Left ventricle myocardium inferior (tissue), 1 donor: ENCODE data around the gene GNB1L. TPM values are rescaled to one million over a fixed set of nuclear protein-coding genes. Genes with fewer than 3 reads are reported as not detected.

Experiments
- DNase-seq: peaks from one replicate; pipeline ENCODE4 v3.0.0-alpha.2; 2020
- H3K27ac ChIP-seq: fragments of 200-600 bp; replicated peaks from 2 replicates; pipeline ENCODE4 v1.8.0; 2021
- H3K27me3 ChIP-seq: fragments of 200-600 bp; 2 replicates; pipeline ENCODE4 v1.8.0; 2021; ENCODE audit warnings: low read depth
- H3K36me3 ChIP-seq: fragments of 200-600 bp; 2 replicates; pipeline ENCODE4 v1.8.0; 2021
- H3K4me1 ChIP-seq: fragments of 200-600 bp; 2 replicates; pipeline ENCODE4 v1.8.0; 2021
- H3K4me3 ChIP-seq: fragments of 200-600 bp; 2 replicates; pipeline ENCODE4 v1.8.0; 2021; ENCODE audit warnings: mild to moderate bottlenecking, moderate library complexity
- H3K9me3 ChIP-seq: fragments of 200-600 bp; replicated peaks from 2 replicates; pipeline ENCODE4 v1.8.0; 2021
- CTCF ChIP-seq: fragments of 200-600 bp; IDR thresholded peaks from 2 replicates; pipeline ENCODE4 v1.8.0; 2021; ENCODE audit warnings: antibody characterized with exemption, mild to moderate bottlenecking, borderline replicate concordance
- intact Hi-C: fragments of 100-400 bp; cut with micrococcal nuclease; formaldehyde crosslinking; loops from one replicate; pipeline ENCODE4 v1.11.0; 2022
- total RNA-seq: library from RNA; stranded (reverse); fragmentation: NEBNext Ultra II Directional; extraction: Animal tissue kit (Norgen Biotek cat#: 25700); gene quantifications from one replicate; pipeline ENCODE4 v1.2.1, GENCODE V29; 2021
- donor health status: DM: no; HTN: yes; CAD: no; lungs with severe emphysema.

The GNB1L gene
- total RNA-seq, 1 donor from 2014 or later: 2.9 TPM

DNA sequence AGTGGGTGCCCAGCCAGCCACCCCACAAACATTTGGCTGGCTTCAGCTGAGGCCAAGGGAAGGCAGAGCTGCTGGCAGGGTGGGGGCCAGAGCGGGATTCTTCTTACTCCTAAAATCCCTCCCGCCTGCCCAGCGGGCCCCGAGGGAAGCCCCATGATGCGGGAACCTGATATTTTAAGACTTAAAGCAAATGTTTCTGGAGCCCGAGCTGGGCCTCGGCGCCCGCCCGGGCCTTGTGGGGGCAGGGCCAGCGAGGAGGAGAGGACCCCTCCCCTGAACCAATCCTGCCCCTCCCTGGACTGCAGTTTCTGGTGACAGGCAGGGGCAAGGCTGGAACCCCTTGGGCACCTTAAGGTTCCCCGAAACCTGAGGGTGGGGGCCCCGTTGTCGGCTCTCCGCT, 114.1 kb downstream of the GNB1L start:
- no peak for DNase-seq
- H3K36me3 ChIP-seq: no peaks in the 10 kb centered on the region
- intact Hi-C loops: no loop called here
- no peak overlapping the region for H3K27ac ChIP-seq
- H3K9me3 ChIP-seq: no peaks in the 10 kb centered on the region
- peaks cover 32% of the 10 kb centered on the region for H3K4me1 ChIP-seq
- H3K4me3 ChIP-seq: no peak overlapping the region
- H3K27me3 ChIP-seq: peaks cover 37% of the 10 kb centered on the region
- TF ChIP-seq CTCF: no peak

DNA sequence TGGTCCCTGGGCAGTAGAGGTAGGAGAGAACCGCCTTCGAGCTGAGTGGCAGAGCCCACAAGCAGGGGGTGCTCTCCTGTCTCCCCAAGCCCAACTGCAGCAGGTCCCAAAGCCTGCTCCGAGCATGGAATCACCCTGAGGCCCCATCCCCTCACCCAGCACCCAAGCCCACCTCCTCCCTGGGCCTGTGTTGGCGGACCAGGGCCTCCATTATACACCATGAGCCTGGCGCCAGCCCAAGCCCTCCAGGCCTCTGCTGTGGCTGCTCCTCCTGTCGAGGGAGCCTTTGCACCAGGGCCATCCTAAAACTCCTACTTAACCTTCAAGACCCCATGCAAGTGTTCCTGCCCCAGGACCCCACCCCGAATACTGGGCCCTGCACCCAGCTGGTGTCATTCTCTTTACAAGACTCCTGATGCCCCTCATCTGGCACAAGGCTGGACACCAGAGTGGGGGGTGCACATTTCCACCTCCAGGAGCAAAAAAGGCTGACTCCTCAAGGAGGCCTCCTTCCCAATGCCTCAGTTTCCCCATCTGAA, 114.7 kb downstream of the GNB1L start:
- peaks cover 37% of the 10 kb centered on the region for H3K27me3 ChIP-seq
- DNase-seq: no peak
- H3K9me3 ChIP-seq: no peaks in the 10 kb centered on the region
- no peak overlapping the region for H3K4me3 ChIP-seq
- H3K4me1 ChIP-seq: peaks cover 26% of the 10 kb centered on the region
- intact Hi-C loops: no loop called here
- no peak overlapping the region for H3K27ac ChIP-seq
- TF ChIP-seq CTCF: no peak
- H3K36me3 ChIP-seq: no peaks in the 10 kb centered on the region

- Histone ChIP-seq H3K9me3 (no peaks in the 10 kb centered on the region), H3K36me3 (no peaks in the 10 kb centered on the region), H3K27ac (no peak overlapping the region), H3K4me1 (peaks cover 21% of the 10 kb centered on the region), H3K27me3 (peaks cover 37% of the 10 kb centered on the region), H3K4me3 (no peak overlapping the region)
- no peak for TF ChIP-seq CTCF
- no peak for DNase-seq
- intact Hi-C loops: no loop called here
These were observed 115.2 kb downstream of the GNB1L start for GRCh38 chr22:19739448-19739895.

DNA sequence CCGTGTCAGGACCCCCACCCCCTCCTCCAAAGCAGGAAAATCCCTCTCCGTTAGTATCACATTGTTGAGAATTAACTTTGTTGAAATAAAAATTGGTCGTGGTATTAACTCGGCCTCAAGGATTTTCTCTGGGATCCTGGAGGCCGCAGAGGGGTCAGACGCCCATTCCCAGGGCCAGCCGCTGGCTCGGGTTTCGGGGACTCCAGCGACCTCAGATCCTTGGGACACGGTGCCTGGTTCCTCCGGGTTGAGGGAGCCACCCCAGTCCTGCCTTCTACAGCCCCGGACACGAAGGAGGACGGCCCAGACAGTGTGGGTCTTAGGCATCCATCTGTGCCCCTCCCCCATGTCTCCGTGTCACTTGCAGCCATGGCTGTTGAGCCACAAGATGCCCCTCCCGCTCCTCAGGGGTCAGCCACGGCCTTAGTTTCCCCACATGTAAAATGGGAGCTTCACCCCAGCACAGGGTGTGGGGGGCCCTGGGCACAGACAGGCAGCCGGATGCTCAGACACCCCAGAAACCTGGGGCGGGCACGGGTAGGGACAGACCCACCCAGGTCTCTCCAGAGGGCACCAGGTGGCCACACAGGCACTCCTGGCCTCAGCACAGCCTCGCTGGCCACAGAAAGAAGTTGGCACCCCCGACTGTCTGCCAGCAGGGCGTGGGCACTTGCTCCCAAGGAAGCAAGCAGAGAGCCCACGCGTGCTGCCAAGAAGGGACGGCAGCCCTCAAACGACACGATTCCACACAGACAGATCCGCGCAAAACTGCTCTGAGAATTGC, 115.8 kb downstream of the GNB1L start:
- Histone ChIP-seq H3K9me3 (no peaks in the 10 kb centered on the region), H3K4me1 (peaks cover 15% of the 10 kb centered on the region), H3K36me3 (no peaks in the 10 kb centered on the region), H3K27me3 (peaks cover 37% of the 10 kb centered on the region), H3K27ac (no peak overlapping the region), H3K4me3 (no peak overlapping the region)
- DNase-seq: no peak
- intact Hi-C loops: no loop called here
- TF ChIP-seq CTCF: no peak

DNA sequence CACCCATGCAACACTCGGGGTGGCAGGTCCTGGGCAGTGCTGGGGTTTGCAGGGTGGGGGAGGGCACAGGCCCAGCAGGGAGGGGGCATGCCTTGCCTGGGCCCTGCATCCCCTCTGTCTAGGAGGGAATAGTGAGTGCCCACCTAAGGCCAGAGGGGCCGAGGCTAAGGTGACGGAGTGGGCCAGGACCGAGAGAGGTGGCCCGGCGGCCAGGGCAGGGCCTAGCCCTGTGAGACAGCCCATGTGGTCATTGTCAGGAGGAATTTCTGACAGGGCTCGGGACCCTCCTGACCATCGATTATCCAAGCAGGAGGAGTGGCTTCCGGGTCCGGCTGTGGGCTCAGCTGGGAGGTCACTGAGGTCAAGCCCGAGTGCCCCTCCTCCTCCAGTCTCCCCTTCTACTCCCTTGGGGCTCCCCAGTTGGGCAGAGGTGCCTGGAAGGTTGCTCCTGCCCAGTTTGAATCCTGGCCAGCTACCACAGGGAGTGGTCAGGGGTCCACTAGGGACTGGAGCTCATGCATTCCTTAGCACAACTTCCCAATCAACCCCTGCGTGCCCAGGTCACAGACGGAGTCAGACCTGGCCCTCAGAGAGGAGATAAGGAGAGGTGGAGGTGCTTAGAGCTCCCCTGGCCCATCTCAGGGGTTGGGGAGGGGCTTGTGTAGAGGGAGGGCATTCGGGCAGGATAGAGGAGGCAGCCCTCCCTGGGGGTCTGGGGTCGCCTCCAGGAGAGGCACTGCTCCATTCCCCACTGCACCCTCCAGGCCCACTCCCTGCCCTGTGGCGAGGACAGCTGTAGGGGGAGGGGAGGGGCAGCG, 116.6 kb downstream of the GNB1L start:
- no peak overlapping the region for H3K4me3 ChIP-seq
- TF ChIP-seq CTCF: no peak
- no peaks in the 10 kb centered on the region for H3K9me3 ChIP-seq
- H3K27ac ChIP-seq: peak overlapping the region; percentile 30
- peaks cover 37% of the 10 kb centered on the region for H3K27me3 ChIP-seq
- H3K4me1 ChIP-seq: peaks cover 15% of the 10 kb centered on the region
- H3K36me3 ChIP-seq: no peaks in the 10 kb centered on the region
- intact Hi-C loops: no loop called here
- no peak for DNase-seq
